ENCODE results near the gene BTBD16. TPM values are rescaled to one million over a fixed set of nuclear protein-coding genes. Genes with fewer than 3 reads are reported as not detected.

Gene BTBD16
- total RNA-seq, 1 experiment from 2014 or later, result not detected

DNA sequence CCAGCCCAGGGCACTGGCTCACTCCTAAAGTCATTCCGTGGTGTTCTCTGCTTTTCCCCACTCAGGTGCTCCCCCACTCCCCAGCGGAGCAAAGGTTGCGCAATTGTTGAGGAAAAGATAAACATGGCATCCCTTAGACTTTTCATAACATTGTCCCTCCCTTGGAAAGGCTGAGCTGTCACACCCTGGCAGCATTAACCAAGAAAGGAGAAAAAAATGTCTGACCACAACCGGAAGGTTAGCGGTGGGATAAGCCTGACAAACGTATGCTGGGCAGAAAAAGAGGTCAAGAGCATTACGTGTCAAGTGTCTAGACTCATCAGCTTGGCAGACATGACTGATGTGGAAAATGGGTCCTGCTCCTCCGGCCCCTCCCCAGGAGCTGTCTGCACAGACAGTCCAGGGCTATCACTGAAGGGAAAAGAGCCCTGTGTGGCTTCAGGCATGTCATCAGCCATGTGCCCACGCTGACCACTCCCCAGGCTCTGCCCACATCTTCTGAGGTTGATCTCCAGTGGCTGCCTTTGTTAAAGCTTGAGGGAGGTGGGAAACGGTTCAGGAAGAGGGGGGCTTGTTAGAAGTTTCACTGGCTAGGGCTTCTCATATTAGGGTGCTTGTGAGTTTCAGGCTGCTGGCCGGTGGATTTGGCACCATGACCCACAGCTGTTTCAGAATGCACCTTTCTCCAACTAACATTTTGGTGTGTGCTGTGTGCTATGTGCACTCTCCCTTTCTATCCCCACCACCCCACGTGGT lies 30.1 kb downstream of the BTBD16 start:
- WGBS (ENCODE audit: extremely low coverage, insufficient read length, low lambda C conversion rate), result no CpG with 5 or more reads among the region's 12 CpGs

More for the DNA sequence above, 30.1 kb downstream of the BTBD16 start:
- Histone ChIP-seq H2BK5ac (ENCODE audit: insufficient read length, low read length) (no peak overlapping the region), H3K4me2 (ENCODE audit: insufficient read depth, insufficient read length, low read length) (no peak overlapping the region), H3K14ac (ENCODE audit: insufficient read depth, low read length) (no peak overlapping the region), H3K18ac (ENCODE audit: insufficient read length, low read depth, low read length) (no peak overlapping the region), H3K56ac (ENCODE audit: insufficient read length, low read depth, low read length) (no peak overlapping the region), H3K23me2 (ENCODE audit: insufficient read length, low read depth, low read length, poor library complexity, severe bottlenecking) (no peaks in the 10 kb centered on the region), H3K79me1 (ENCODE audit: insufficient read depth, low read depth, low read length, poor library complexity, severe bottlenecking) (no peaks in the 10 kb centered on the region), H3K27me3 (ENCODE audit: insufficient read depth, low read length) (no peaks in the 10 kb centered on the region), H2BK120ac (ENCODE audit: low read depth, low read length, poor library complexity, severe bottlenecking) (no peak overlapping the region), H3K27ac (ENCODE audit: insufficient read length, low read depth, low read length) (no peak overlapping the region), H4K5ac (ENCODE audit: insufficient read length, low read depth, low read length) (no peak overlapping the region), H2BK15ac (ENCODE audit: low read depth, low read length) (no peak overlapping the region), H4K8ac (replicated peaks; ENCODE audit: insufficient read length, low read depth, low read length) (no peak overlapping the region), H3K79me2 (ENCODE audit: insufficient read depth, low read length) (no peaks in the 10 kb centered on the region), H3K9me3 (ENCODE audit: control insufficient read depth, low read depth, low read length) (no peaks in the 10 kb centered on the region), H3K23ac (ENCODE audit: insufficient read length, low read depth, low read length) (no peak overlapping the region), H2AK5ac (ENCODE audit: insufficient read length, low read length) (no peak overlapping the region), H2BK20ac (ENCODE audit: low read depth, low read length, poor library complexity, severe bottlenecking) (no peak overlapping the region), H2AFZ (ENCODE audit: low read length) (no peak overlapping the region), H3K4me1 (ENCODE audit: insufficient read depth, low read length) (no peaks in the 10 kb centered on the region), H3T11ph (ENCODE audit: low read length) (no peak overlapping the region), H3K4ac (ENCODE audit: low read depth, low read length) (no peak overlapping the region), H4K91ac (ENCODE audit: insufficient read length, low read depth, low read length) (no peak overlapping the region), H3K9ac (ENCODE audit: extremely low read depth, insufficient read length, low read length) (no peak overlapping the region), H2BK12ac (ENCODE audit: insufficient read length, low read depth, low read length) (no peak overlapping the region), H4K20me1 (ENCODE audit: control insufficient read depth, insufficient read depth, insufficient read length) (no peaks in the 10 kb centered on the region)
- H3K27me3 Mint-ChIP-seq (ENCODE audit: low read depth), result peaks cover 4% of the 10 kb centered on the region
- peaks cover 0 to 8% (median 0%) of the 10 kb centered on the region in 3 experiments; a peak in 1 of 7 replicates for H3K36me3 Mint-ChIP-seq (ENCODE audit: insufficient read depth in 1 of 3, low read depth in 3 of 3)
- H3K4me1 Mint-ChIP-seq, result peaks cover 10 to 14% of the 10 kb centered on the region in 2 experiments
- TF ChIP-seq, protein P1, sequence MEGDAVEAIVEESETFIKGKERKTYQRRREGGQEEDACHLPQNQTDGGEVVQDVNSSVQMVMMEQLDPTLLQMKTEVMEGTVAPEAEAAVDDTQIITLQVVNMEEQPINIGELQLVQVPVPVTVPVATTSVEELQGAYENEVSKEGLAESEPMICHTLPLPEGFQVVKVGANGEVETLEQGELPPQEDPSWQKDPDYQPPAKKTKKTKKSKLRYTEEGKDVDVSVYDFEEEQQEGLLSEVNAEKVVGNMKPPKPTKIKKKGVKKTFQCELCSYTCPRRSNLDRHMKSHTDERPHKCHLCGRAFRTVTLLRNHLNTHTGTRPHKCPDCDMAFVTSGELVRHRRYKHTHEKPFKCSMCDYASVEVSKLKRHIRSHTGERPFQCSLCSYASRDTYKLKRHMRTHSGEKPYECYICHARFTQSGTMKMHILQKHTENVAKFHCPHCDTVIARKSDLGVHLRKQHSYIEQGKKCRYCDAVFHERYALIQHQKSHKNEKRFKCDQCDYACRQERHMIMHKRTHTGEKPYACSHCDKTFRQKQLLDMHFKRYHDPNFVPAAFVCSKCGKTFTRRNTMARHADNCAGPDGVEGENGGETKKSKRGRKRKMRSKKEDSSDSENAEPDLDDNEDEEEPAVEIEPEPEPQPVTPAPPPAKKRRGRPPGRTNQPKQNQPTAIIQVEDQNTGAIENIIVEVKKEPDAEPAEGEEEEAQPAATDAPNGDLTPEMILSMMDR (conservative IDR thresholded peaks at IDR 0.05), result no peak
- H3K4me3 Mint-ChIP-seq, result no peak overlapping the region
- H3K9me3 Mint-ChIP-seq, result peaks cover 6 to 10% of the 10 kb centered on the region in 2 experiments
- no peak overlapping the region for H3K27ac Mint-ChIP-seq
- no peak for DNase-seq
